Eye (tissue), 1 donor: ENCODE results near the gene PRKAG3.

ENCODE experiments used
- DNase-seq: peaks from one replicate; pipeline ENCODE4 v3.0.0-alpha.2; 2015

Gene PRKAG3

DNA sequence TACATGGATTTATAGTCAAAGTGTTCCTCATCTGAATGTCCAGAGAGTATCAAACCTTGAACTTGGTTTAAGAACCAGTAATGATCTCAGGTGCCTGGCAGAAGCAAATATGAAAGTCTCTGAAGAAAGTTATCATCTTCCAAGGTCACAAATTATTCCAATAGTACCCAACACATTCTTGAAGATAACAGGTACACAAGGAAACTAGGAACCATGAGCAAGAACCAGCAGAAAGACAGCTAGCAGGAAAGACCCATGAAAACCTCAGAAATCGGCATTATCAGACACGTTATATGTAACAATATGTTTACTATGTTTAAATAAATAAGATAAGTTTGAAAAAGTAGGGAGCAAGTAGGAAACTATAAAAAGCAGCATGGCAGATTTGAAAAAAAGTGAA, 5.9 kb upstream of the PRKAG3 start:
- DNase-seq: no peak

DNA sequence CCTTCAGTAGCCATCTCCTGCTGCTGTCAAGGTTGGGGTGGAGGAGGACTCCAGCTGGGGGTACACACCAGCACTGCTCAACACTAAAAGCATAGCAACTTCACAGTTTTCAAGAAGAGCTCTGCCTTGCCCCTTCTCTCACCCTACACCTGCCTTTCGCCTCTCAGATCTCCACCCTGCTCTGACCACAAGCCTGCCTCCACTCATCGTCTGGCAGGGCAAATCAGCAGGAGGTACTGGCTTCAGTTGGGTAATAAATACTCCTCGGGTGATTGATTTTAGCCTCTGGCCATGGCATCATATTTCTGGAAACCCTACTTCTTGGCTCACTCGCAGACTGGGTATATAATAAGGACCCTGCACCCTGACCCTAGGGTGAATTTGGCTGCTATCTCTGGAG, 3.1 kb upstream of the PRKAG3 start:
- no peak for DNase-seq

DNA sequence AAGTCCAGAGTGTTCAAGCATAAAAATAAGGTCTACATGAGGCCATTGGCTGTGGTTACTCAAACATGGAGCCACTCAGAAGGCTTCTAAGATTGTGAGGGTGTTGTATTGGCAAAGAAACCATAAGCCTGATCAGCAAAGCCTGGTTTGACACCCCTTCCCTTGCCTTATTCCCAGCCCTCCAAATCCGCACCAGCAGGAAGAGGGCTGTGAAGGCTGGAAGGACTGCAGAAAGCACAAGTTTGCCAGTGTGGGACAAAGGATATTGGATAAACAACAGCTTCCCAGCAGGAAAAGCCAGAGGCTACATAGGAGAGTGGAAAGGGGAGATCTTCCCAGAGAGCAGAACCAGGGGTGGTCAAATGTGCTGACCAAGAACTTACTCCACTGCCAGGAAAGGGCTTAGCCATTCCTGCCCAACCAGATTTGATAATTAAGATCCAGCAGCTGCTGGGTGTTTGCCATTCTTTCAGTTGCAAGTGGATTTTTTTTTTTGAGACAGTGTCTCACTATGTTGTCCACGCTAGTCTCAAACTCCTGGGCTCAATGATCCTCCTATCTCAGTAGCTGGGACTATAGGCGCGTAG, 1.5 kb upstream of the PRKAG3 start:
- no peak for DNase-seq

DNA sequence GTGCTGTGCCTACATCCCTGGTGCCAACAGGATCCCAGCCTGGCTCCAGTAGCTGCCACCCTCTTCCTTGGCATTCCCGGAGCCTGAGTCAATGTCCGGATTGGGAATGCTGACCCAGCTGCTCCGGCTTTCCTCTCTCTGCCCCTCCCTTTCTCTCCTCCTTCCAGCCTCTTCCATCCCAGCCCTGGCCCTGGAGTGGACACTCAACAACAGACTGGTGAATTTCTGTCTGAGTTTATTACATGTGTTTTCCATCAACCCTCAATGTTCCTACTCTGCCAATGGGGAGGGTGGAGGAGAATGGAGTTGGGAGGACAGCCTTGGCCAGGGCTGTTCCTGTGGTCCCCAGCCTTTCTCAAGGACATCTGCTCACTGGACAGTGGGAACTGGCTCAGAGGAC, 917 bp upstream of the PRKAG3 start:
- DNase-seq: no peak

DNA sequence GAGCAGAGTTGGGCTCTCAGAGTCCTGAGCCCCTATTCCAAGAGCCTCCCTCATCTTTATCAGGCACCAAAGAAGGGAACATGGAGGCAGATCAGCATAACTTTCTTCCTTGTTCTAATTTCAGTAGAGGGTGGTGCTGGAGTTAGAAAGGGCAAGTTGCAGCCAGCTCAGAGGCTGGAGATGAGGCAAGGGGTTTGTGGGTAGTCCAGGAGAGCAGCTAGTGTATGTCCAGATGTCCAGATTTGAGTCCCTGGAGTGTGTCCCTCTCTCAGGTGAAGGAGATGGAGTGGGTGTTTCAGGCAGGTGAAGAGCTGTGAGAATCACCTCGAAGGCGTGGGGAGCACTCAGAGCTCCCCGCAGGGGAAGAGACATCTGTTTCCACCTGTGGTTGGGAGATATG, 478 bp upstream of the PRKAG3 start:
- DNase-seq: no peak

DNA sequence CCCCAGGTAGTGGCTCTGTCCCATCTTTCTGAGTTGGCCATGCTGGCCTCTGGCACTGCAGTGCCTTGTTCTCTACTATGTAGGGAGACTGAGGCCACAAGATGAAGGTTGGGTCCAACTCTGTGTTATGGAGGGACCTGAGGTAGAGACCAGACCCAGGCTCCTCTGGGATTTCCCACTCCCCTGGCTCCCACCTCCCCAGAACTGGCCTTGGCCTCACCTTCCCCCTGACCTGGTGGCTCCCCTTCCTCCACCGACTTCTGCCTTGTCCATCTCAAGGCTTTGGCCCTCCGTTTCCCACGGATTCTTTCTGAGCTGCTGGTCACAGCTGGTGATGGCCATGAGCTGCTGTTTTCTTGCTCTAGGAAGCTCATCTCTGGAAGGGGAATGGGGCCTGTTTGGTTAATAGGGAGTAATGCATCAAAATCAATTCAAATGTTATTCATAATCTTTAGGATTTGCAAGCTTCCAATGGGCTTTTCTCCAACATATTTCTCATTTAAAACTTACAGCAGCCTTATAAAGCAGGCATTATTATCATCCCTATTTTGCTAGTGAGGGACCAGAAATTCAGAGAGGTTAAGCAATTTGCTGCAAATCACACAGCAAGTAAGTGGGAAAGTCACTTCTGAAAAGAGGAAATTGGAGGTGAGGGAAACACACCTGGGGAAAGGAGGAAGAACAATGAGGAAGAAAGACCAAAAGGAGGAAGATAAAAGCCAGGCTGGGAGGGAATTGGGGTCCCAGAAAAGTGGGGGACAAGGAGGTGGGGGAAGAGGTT, 887 bp downstream of the PRKAG3 start:
- no peak for DNase-seq

DNA sequence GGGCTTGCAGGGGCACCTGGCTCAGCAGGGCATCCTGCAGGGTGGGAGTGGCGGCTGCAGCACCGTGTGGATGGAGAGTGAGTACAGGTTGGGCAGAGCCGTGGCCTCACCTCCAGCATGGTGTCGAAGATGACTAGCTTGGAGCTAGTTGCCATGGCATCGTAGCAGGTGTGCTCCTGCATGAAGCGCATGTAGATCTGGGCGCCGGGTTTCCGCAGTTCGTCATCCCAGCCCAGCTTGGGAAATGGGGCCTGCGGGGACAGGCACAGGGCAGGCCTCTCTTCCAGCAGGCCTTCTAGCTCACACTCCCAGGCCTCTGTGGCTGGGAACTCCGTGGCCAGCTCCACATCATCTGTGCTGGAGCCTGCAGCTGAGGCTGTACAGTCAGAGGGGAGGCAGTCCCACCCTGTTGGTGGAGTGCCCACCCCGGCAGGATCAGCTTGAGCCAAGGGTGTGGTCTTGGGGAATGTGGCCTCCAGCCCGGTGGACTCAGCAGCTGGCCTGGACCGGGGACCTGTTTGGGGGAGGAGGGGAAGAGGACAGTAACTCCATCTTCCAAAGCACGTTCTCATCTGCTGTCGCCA, 1.6 kb downstream of the PRKAG3 start:
- DNase-seq: no peak

DNA sequence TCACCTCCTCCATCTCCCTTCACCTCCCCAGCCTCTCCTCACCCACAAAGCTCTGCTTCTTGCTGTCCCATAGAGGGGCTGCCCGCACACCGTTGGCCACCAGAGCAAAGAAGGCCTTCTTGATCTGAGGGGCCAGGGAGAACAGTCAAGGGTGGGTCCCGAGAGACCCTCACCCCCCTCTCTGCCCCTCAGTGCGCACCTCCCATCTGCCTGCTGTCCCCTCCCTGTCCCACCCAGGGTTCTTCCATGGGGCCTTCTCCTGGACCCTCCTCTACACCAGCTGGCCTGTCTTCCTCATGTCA, 3.2 kb downstream of the PRKAG3 start:
- DNase-seq: no peak

DNA sequence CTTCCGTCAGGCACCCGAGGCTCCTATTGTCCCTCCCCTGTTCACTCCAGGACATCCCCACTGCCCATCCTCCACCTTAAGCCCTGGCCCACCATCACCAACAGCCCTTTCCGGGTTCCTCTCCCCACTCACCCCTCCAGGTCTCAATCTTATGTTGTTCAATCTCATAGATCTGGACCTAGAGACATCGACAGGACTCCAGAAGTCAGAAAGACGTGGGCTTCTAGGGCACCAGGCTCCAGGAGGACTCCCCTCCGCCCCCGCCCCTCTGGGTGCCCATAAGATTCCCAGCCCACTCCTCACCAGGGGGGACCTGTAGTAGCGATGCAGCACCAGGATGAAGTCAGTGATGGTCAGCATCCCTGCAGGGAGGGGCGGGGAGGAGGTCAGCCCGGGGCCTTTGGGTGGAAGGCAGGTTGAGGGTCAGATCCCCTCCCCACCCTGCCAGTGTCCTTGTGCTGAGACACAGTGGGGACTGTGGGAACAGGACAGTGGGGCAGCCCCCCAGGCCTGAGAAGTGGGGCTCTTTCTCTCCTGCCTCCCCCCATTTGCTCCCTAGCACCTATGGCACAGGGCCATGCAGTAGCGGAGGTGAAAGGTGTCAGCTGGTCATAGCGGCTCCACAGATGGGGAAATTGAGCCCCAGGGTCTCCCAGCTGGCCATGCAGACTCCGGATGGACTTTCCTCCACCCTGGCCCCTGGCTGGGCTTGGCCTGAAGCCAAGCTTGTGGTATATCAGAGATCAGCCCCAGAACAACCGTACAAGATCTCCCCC, 3.7 kb downstream of the PRKAG3 start:
- DNase-seq: no peak

DNA sequence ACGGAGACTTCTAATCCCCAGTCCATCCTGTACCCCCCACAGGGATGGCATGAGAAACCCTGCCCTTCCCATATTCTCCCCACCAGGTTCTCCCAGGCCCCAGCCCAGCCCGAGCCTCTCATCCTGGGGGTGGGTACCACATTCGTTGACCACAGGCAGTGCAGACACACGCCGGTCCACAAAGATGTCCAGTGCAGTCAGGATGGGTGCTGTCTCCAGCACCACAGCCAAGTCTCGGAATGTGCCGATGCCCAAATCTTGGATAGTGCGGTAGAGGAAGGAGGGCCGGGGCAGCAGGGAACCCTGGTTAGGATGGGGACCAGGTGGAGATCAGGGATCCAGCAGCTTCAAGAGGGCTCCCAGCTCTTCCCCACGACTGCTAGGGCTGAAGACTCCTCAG, 4.8 kb downstream of the PRKAG3 start:
- DNase-seq: no peak

DNA sequence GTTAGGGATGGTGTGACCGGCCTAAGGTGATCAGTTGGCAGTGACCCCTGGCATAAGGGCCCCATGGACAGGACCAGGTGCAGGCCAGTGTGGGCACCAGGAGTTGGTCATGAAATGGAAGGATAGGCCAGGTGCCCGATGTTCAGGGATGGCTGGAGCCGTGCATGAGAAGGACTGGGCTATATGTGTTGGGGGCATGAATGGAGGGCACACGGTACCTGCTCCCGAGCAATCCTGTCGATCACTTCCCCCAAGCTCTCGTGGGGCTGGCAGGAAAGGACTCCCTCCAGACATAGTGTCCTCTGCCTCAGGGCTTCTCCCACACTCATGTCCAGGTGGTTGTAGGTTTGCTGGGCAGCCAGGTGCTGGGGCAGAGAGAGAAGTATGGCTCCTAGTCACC, 7.6 kb downstream of the PRKAG3 start:
- DNase-seq: no peak

DNA sequence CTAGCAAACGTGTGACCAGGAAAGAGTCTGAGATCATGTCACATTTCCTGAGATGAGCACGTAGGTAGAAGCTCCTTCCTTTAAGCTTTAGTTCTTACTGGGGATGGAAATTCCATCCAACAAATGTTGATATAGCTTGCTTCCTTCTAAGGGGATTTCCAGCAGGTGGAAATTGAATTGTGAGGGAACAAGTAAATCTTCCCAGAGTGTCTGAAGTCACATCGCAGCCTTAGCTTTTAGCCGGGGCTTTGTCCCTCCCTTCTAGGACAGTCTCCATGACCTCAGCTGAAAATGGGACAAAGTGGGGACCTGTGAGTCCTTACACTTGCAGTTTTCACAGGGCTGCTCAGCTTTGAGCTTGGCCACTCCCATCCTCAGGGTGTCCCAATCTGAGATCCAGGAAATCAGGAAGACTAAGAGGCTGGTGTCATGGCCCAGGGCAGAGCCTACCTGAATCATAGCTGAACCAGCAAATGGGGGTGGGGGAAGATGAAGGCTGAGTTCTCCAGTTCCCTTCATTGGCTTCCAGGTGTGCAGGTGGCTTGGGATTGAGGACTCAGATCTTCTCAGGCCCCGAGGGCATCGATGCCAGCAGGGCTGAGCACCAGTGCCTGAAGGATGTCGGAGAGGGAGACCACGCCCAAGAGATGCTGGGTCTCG, 8.3 kb downstream of the PRKAG3 start:
- DNase-seq: no peak

DNA sequence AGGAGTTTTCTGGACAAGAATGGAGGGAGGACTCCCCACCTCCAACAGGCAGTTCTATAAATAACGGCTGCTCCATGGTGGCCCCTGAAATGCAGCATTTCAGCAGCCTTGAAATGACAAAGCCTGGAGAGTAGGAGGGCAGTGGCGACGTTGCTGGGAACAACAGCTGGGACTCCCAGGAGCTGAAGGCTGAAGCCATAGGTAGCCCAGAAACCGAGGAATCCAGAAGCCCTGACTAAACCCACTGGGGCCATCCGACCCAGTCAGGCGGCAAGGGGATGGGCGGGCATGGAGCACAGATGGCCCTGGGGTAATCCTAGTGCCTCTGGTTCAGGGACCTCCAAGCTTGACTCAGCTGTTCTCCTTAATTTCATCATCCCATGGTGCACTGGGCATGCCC, 9.0 kb downstream of the PRKAG3 start:
- DNase-seq: no peak

DNA sequence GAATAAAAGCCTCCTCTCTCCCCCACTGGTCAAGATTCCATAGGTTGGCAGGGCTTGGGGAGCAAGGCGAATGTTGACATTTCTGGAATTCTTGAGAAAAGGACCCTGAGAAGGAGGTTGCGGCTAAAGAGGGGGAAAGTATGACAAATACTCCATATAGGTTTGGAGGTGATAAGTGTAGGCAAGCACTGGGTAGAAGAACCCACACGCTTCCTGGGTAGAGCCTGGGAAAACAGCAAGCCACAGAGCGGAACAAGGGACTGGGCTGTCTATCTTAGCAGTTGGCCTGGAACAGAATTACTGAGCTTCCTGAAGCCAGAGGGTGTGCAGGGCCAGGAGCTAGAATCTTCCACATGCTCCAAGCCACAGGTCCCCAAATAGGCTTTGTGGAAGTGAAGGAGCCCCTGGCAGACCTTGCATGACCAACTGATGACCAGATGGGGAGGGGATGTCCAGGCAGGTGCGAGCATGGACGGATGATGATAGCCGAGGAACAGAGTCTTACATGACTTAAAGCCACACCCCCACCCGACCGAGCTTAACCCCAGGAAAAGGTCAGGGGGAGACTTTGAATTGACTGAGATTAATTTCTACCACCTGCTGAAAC, 9.9 kb downstream of the PRKAG3 start:
- DNase-seq: no peak

DNA sequence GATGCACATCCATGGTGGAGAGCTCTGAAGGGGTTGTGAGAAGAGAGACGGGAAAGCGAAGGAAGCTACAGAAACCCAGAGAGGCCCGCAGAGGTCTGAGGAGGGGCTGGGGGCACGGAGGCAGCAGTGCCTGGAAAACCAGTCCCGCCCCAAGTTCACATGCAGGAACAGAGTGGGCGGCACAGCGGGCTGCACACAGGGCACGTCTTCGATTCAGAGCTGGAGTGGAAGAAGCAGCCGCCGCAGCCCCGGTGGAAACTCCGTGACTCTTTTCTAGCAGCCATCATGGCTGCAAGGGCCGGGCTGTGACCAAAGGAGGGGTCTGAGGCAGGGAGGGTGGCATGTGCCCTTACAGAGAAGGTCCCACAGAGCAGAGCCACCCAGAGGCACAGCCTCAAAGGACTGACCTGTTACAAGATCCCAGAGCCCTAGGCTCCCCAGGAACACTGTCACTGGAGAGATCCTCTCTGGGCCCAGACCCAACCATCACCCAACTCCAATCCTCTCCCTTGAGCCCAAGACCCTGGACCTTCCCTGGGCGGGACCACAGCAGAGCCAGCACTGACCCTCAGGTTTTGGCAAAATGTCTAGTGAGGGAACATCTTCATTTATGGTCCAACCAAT, 10.7 kb downstream of the PRKAG3 start:
- DNase-seq: no peak

DNA sequence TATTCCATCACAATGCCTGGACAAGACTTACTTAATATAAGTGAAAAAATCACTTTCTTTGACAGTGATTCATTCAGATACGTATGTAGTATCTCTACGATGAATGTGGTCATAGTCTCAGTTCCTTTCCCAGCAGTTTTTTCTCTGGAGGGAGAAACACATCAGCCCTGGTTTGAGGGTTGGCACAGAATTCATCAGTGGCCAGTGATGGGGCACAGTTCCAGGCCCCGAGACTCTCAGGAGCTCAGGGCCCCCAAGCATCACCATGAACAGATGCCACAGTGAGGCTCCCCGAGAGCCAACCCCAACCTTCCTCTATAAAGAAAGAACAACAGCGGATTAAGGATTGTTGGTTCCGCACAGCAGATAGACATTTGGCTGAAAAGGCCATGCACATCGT, 12.5 kb downstream of the PRKAG3 start:
- no peak for DNase-seq

DNA sequence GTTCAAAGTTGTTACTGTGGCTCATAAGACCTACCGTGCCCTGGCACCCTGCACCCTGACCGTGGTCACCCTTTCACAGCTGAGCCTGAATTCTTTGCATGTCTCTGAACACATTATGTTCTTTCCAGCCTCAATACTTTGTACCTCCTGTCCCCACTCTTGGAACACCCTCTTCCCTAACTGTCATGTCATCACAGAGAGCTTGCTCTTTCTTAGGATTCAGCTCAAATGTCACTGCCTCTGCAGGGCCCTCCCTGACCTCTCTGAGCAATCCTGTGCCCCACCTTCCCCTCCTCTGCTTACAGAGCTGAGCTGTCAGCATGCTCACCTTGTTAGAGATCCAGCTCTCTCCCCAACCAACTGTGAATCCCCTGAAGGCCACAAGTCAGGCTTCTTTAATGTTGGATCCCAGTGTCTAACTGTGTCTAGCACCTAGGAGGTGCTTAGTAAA, 15.0 kb downstream of the PRKAG3 start:
- DNase-seq: no peak

DNA sequence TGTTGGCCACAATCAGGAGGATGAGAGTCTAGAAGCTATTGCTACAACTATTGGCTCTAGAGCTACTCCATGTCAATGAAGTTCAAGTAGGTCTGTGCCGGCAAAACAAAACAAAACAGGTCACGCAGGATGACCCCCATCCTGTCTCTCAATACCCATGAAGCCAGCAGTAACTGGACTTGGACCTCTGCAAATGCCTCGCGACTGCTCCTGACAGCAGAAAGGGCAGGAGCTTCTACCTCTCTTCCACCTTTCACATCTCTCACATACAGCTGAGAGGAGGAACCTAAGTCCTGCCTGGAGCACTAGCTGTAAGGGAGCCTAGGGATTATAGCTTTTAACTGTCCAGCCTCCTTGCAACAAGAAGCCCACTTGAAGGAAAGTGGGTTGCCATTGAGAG, 16.0 kb downstream of the PRKAG3 start:
- DNase-seq: no peak

DNA sequence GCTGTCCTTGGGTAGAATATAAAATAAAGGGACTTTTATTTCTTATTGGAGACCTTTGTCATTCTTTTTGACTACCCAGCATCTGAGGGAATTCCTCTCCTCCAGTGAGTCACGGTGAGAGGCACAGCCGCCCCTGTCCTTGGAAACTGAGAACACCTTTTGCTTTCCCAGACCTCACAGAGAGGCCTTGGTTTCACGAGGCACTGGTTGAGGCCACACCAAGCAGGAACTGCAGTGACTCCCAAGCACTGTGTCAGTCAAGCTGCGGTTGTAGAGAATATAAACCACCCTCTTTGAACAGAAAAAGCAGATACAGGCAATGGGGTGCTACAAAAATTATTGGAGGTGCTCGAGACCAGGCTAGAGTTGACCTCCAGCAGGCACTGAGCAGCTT, 16.4 kb downstream of the PRKAG3 start:
- no peak for DNase-seq

DNA sequence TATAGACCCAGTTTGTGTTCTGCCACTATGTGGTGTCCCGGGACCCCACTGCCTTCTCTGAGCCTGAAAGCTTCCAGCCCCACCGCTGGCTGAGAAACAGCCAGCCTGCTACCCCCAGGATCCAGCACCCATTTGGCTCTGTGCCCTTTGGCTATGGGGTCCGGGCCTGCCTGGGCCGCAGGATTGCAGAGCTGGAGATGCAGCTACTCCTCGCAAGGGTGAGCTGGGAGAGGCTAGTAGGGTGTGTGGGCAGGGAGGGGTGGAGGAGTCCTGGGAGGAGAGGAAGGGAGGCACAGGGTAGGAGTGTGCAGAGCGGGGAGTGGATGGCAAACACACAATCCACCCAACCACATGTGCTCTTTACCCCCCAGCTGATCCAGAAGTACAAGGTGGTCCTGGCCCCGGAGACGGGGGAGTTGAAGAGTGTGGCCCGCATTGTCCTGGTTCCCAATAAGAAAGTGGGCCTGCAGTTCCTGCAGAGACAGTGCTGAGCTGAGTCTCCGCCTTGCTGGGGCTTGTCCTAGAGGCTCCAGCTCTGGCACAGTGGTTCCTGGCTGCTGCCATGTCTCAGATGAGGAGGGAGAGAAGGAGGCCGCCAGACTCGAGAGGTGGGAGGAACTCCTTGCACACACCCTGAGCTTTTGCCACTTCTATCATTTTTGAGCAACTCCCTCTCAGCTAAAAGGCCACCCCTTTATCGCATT, 16.9 kb downstream of the PRKAG3 start:
- DNase-seq: no peak

DNA sequence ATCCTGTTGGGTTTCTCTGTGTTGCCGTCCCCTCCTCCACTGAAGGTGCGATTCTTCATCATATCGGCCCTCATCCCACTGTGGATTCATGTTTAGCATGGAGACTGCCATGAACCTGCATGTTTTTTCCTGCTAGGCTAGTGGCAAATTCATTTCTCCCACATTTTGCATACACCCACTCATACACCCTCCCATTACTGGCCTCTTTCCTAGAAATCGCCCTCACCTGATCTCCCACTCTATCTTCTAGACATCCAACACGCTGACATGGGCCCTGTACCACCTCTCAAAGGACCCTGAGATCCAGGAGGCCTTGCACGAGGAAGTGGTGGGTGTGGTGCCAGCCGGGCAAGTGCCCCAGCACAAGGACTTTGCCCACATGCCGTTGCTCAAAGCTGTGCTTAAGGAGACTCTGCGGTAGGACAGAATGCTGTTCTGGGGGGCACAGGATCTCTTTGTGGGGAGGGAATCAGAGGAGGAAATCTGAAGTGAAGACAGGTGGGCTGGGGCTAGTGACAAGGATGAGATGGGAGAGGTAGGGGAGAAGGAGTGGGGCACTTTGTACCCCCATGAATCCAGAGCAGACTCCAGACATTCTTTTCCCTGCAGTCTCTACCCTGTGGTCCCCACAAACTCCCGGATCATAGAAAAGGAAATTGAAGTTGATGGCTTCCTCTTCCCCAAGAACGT, 17.7 kb downstream of the PRKAG3 start:
- no peak for DNase-seq
